Measurements from ENCODE around the gene CCDC40. TPM values are rescaled to one million over a fixed set of nuclear protein-coding genes. Genes with fewer than 3 reads are reported as not detected.

Gene CCDC40
- total and polyA plus RNA-seq, 2 experiments from 2014 or later = 2.4 to 3.0 TPM

- no peak for TF ChIP-seq EZH2phosphoT487 (IDR thresholded peaks at IDR 0.05; ENCODE audit: insufficient read depth, low read depth)
- TF ChIP-seq EZH2 (IDR thresholded peaks at IDR 0.05; ENCODE audit: insufficient read depth, poor library complexity, severe bottlenecking) = no peak
- no peak overlapping the region for H3K27ac ChIP-seq
- H3K4me1 ChIP-seq (ENCODE audit: insufficient read depth) = peaks cover 7% of the 10 kb centered on the region; the same call in 1 of the 2 replicates
- in situ Hi-C loops (cut with MboI) = no loop called here
- no peaks in the 10 kb centered on the region for H3K36me3 ChIP-seq (ENCODE audit: low read depth)
- no peaks in the 10 kb centered on the region for H3K9me3 ChIP-seq (ENCODE audit: low read depth)
- no peaks in the 10 kb centered on the region for H3F3A ChIP-seq (ENCODE audit: insufficient read depth)
- no peak overlapping the region for H3K4me2 ChIP-seq (ENCODE audit: unreplicated experiment)
- no peaks in the 10 kb centered on the region for H3K9me2 ChIP-seq (ENCODE audit: insufficient read depth)
- H3K9ac ChIP-seq = no peak overlapping the region
- no peaks in the 10 kb centered on the region for H4K20me1 ChIP-seq (ENCODE audit: insufficient read depth)
- no peak overlapping the region for H3K4me3 ChIP-seq
- H3K27me3 ChIP-seq (replicated peaks; ENCODE audit: insufficient read depth) = no peaks in the 10 kb centered on the region
- H2AFZ ChIP-seq = no peak overlapping the region
- 95% methylated on average over 6 to 9 of the region's 9 CpGs for WGBS, 2 experiments (ENCODE audit: low coverage in 1 of 2, low lambda C conversion rate in 2 of 2, missing lambda C conversion rate in 2 of 2)
- no peaks in the 10 kb centered on the region for H3K79me2 ChIP-seq (ENCODE audit: insufficient read depth)
- no peak for DNase-seq
Observed at GRCh38 chr17:80119839-80120238, 83.4 kb downstream of the CCDC40 start.

GRCh38 chr17:80122026-80122575 is 85.7 kb downstream of the CCDC40 start:
- H2AFZ ChIP-seq = no peak overlapping the region
- no peak overlapping the region for H3K9ac ChIP-seq
- no peak overlapping the region for H3K4me3 ChIP-seq
- WGBS, 2 experiments (ENCODE audit: low coverage in 1 of 2, low lambda C conversion rate in 2 of 2, missing lambda C conversion rate in 2 of 2) = 83 to 85% methylated on average over 17 of the region's 17 CpGs
- no peak overlapping the region for H3K27ac ChIP-seq
- H3K9me2 ChIP-seq (ENCODE audit: insufficient read depth) = no peaks in the 10 kb centered on the region
- no peaks in the 10 kb centered on the region for H3K79me2 ChIP-seq (ENCODE audit: insufficient read depth)
- peaks cover 20% of the 10 kb centered on the region for H3F3A ChIP-seq (ENCODE audit: insufficient read depth)
- TF ChIP-seq EZH2 (IDR thresholded peaks at IDR 0.05; ENCODE audit: insufficient read depth, poor library complexity, severe bottlenecking) (no peak), EZH2phosphoT487 (IDR thresholded peaks at IDR 0.05; ENCODE audit: insufficient read depth, low read depth) (no peak)
- no peak for DNase-seq
- peaks cover 20% of the 10 kb centered on the region for H3K4me1 ChIP-seq (ENCODE audit: insufficient read depth)
- in situ Hi-C loops (cut with MboI) = no loop called here
- H3K36me3 ChIP-seq (ENCODE audit: low read depth) = no peaks in the 10 kb centered on the region
- no peak overlapping the region for H3K4me2 ChIP-seq (ENCODE audit: unreplicated experiment)
- no peaks in the 10 kb centered on the region for H3K27me3 ChIP-seq (replicated peaks; ENCODE audit: insufficient read depth)
- no peaks in the 10 kb centered on the region for H4K20me1 ChIP-seq (ENCODE audit: insufficient read depth)
- no peaks in the 10 kb centered on the region for H3K9me3 ChIP-seq (ENCODE audit: low read depth)

- WGBS, 2 experiments (ENCODE audit: low coverage in 1 of 2, low lambda C conversion rate in 2 of 2, missing lambda C conversion rate in 2 of 2) = 94 to 95% methylated on average over 6 of the region's 6 CpGs
- no peaks in the 10 kb centered on the region for H3K27me3 ChIP-seq (replicated peaks; ENCODE audit: insufficient read depth)
- H3K4me2 ChIP-seq (ENCODE audit: unreplicated experiment) = no peak overlapping the region
- no peak overlapping the region for H2AFZ ChIP-seq
- no peaks in the 10 kb centered on the region for H4K20me1 ChIP-seq (ENCODE audit: insufficient read depth)
- no peak for TF ChIP-seq EZH2 (IDR thresholded peaks at IDR 0.05; ENCODE audit: insufficient read depth, poor library complexity, severe bottlenecking)
- no peak for TF ChIP-seq EZH2phosphoT487 (IDR thresholded peaks at IDR 0.05; ENCODE audit: insufficient read depth, low read depth)
- no peak overlapping the region for H3K27ac ChIP-seq
- H3K79me2 ChIP-seq (ENCODE audit: insufficient read depth) = no peaks in the 10 kb centered on the region
- H3K4me1 ChIP-seq (ENCODE audit: insufficient read depth) = peaks cover 20% of the 10 kb centered on the region
- H3K9ac ChIP-seq = no peak overlapping the region
- H3F3A ChIP-seq (ENCODE audit: insufficient read depth) = peaks cover 20% of the 10 kb centered on the region
- no peak overlapping the region for H3K4me3 ChIP-seq
- H3K36me3 ChIP-seq (ENCODE audit: low read depth) = no peaks in the 10 kb centered on the region
- DNase-seq = no peak
- H3K9me3 ChIP-seq (ENCODE audit: low read depth) = no peaks in the 10 kb centered on the region
- no peaks in the 10 kb centered on the region for H3K9me2 ChIP-seq (ENCODE audit: insufficient read depth)
- in situ Hi-C loops (cut with MboI) = no loop called here
Observed at GRCh38 chr17:80122926-80123505, 86.6 kb downstream of the CCDC40 start.

- H4K20me1 ChIP-seq (ENCODE audit: insufficient read depth) = no peaks in the 10 kb centered on the region
- peak; percentile 64 for DNase-seq
- H3K9me3 ChIP-seq (ENCODE audit: low read depth) = no peaks in the 10 kb centered on the region
- H3K4me1 ChIP-seq (ENCODE audit: insufficient read depth) = peaks cover 20% of the 10 kb centered on the region
- no peak overlapping the region for H3K4me3 ChIP-seq
- no peak overlapping the region for H3K9ac ChIP-seq
- no peaks in the 10 kb centered on the region for H3K36me3 ChIP-seq (ENCODE audit: low read depth)
- H2AFZ ChIP-seq = no peak overlapping the region
- H3F3A ChIP-seq (ENCODE audit: insufficient read depth) = peaks cover 20% of the 10 kb centered on the region
- H3K4me2 ChIP-seq (ENCODE audit: unreplicated experiment) = no peak overlapping the region
- 66 to 69% methylated on average over 15 of the region's 15 CpGs for WGBS, 2 experiments (ENCODE audit: low coverage in 1 of 2, low lambda C conversion rate in 2 of 2, missing lambda C conversion rate in 2 of 2)
- no peak overlapping the region for H3K27ac ChIP-seq
- H3K9me2 ChIP-seq (ENCODE audit: insufficient read depth) = no peaks in the 10 kb centered on the region
- H3K27me3 ChIP-seq (replicated peaks; ENCODE audit: insufficient read depth) = no peaks in the 10 kb centered on the region
- H3K79me2 ChIP-seq (ENCODE audit: insufficient read depth) = no peaks in the 10 kb centered on the region
- no peak for TF ChIP-seq EZH2phosphoT487 (IDR thresholded peaks at IDR 0.05; ENCODE audit: insufficient read depth, low read depth)
- no peak for TF ChIP-seq EZH2 (IDR thresholded peaks at IDR 0.05; ENCODE audit: insufficient read depth, poor library complexity, severe bottlenecking)
- in situ Hi-C loops (cut with MboI) = no loop called here
Observed at GRCh38 chr17:80123791-80124190, 87.3 kb downstream of the CCDC40 start.

All from GM23248 (cell line).